Retinal pigment epithelial cell (primary cell): ENCODE results near the gene GLTPD2.

ENCODE experiments used
- DNase-seq: peaks from one replicate; pipeline ENCODE4 v3.0.0-alpha.2; 2010; ENCODE audit warnings: low read depth
- H3K4me3 ChIP-seq: 2 replicates; pipeline ENCODE4 v1.5.1; 2011; ENCODE audit warnings: mild to moderate bottlenecking, low read length, control low read depth, moderate library complexity
- CTCF ChIP-seq: conservative IDR thresholded peaks from 2 replicates; pipeline ENCODE4 v1.5.1; 2011; ENCODE audit warnings: low read depth, low read length, control low read depth, inconsistent platforms

The GLTPD2 gene

GRCh38 chr17:4790705-4791088 lies 1.9 kb downstream of the GLTPD2 start:
- no peak for TF ChIP-seq CTCF
- H3K4me3 ChIP-seq = peak overlapping the region; percentile 61
- no peak for DNase-seq

- no peak for TF ChIP-seq CTCF
- DNase-seq = no peak
- H3K4me3 ChIP-seq = no peak overlapping the region
These were observed 6.4 kb downstream of the GLTPD2 start for GRCh38 chr17:4795168-4795567.

- no peak for DNase-seq
- H3K4me3 ChIP-seq = peak overlapping the region; percentile 100
These were observed 7.8 kb downstream of the GLTPD2 start for GRCh38 chr17:4796552-4796920.

GRCh38 chr17:4800462-4801196 lies 11.9 kb downstream of the GLTPD2 start:
- TF ChIP-seq CTCF = no peak
- DNase-seq = no peak
- H3K4me3 ChIP-seq = no peak overlapping the region

More at GRCh38 chr17:4796552-4796920, 7.8 kb downstream of the GLTPD2 start:
- TF ChIP-seq CTCF = no peak

GRCh38 chr17:4802228-4802627 lies 13.5 kb downstream of the GLTPD2 start, which contains the start of gene C17orf114:
Gene C17orf114 (minus strand): TSS chr17:4802328.
- TF ChIP-seq CTCF = no peak
- H3K4me3 ChIP-seq = no peak within 1 kb of the TSS
- no peak for DNase-seq

- peak overlapping the region; percentile 68 for H3K4me3 ChIP-seq
- TF ChIP-seq CTCF = no peak
- DNase-seq = no peak
These were observed 17.7 kb downstream of the GLTPD2 start for GRCh38 chr17:4806456-4806776.
